Effector memory CD8-positive, alpha-beta T cell (primary cell): ENCODE data around the gene MCOLN3.

Source experiments
- ATAC-seq: fragments of 150-1000 bp; cut with Tn5 transposase; replicated peaks from 2 replicates; pipeline ENCODE4 v1.10.0; 2021; ENCODE audit warnings: mild to moderate bottlenecking, moderate library complexity
- DNase-seq, 3 experiments: peaks; one replicate each; pipeline ENCODE4 v3.0.0; 2021
- H3K27ac Mint-ChIP-seq, 2 donors: one replicate each; pipeline ENCODE4 v1.8.0; 2022; ENCODE audit warnings: mild to moderate bottlenecking in 2 of 2, mixed read lengths in 2 of 2, moderate library complexity in 2 of 2
- H3K27me3 Mint-ChIP-seq, 2 donors: one replicate each; pipeline ENCODE4 v1.8.0; 2022; ENCODE audit warnings: mixed read lengths in 2 of 2
- H3K36me3 Mint-ChIP-seq: one replicate; pipeline ENCODE4 v1.8.0; 2022; ENCODE audit warnings: mild to moderate bottlenecking, moderate library complexity, mixed read lengths; ENCODE audit not compliant: insufficient read depth
- H3K4me1 Mint-ChIP-seq, 2 donors: one replicate each; pipeline ENCODE4 v1.8.0; 2022; ENCODE audit warnings: low read depth in 2 of 2, mixed read lengths in 2 of 2
- H3K4me3 Mint-ChIP-seq, 2 donors: one replicate each; pipeline ENCODE4 v1.8.0; 2022; ENCODE audit warnings: mild to moderate bottlenecking in 2 of 2, mixed read lengths in 2 of 2, moderate library complexity in 2 of 2
- H3K9me3 Mint-ChIP-seq, 2 donors: one replicate each; pipeline ENCODE4 v1.8.0; 2022; ENCODE audit warnings: mixed read lengths in 2 of 2

Gene MCOLN3

GRCh38 chr1:84969489-84970250, 78.6 kb downstream of the MCOLN3 start:
- peaks cover 21 to 29% of the 10 kb centered on the region in 2 donors for H3K4me1 Mint-ChIP-seq
- DNase-seq = no peak

GRCh38 chr1:84968865-84969264, 79.4 kb downstream of the MCOLN3 start:
- Mint-ChIP-seq H3K9me3 (no peaks in the 10 kb centered on the region), H3K4me3 (no peak overlapping the region), H3K36me3 (no peaks in the 10 kb centered on the region), H3K27ac (no peak overlapping the region), H3K4me1 (peaks cover 14 to 29% of the 10 kb centered on the region in 2 donors), H3K27me3 (no peaks in the 10 kb centered on the region)
- ATAC-seq = no peak
- DNase-seq = no peak

More at GRCh38 chr1:84969489-84970250, 78.6 kb downstream of the MCOLN3 start:
- Mint-ChIP-seq H3K27ac (peak overlapping the region in 1 of 2 donors; percentile 78), H3K27me3 (no peaks in the 10 kb centered on the region), H3K4me3 (no peak overlapping the region), H3K9me3 (no peaks in the 10 kb centered on the region), H3K36me3 (no peaks in the 10 kb centered on the region)
- peak; percentile 49 for ATAC-seq

- no peaks in the 10 kb centered on the region for H3K27me3 Mint-ChIP-seq
- H3K9me3 Mint-ChIP-seq = no peaks in the 10 kb centered on the region
- H3K4me3 Mint-ChIP-seq = no peak overlapping the region
- H3K4me1 Mint-ChIP-seq = peaks cover 14 to 21% of the 10 kb centered on the region in 2 donors
- no peak for DNase-seq
- no peak overlapping the region for H3K27ac Mint-ChIP-seq
- no peaks in the 10 kb centered on the region for H3K36me3 Mint-ChIP-seq
- no peak for ATAC-seq
Measured at GRCh38 chr1:84968101-84968500, 80.2 kb downstream of the MCOLN3 start.
